HT-29 (cell line): ENCODE measurements around the gene ARHGAP25. TPM values are rescaled to one million over a fixed set of nuclear protein-coding genes. Genes with fewer than 3 reads are reported as not detected.

Source experiments
- DNase-seq: peaks from one replicate; pipeline ENCODE4 v3.0.0-alpha.2; 2015; ENCODE audit warnings: low spot score
- total RNA-seq: library from RNA; depleted of rRNA; stranded (reverse); fragments of >200 nt; shearing (Covaris generic); gene quantifications from 2 replicates; pipeline ENCODE4 v1.2.3, GENCODE V29; 2014

ARHGAP25 gene
- total RNA-seq, 1 experiment from 2014 or later, result not detected

- DNase-seq, result no peak
Observed at GRCh38 chr2:68829749-68830148, 95.1 kb downstream of the ARHGAP25 start.

DNA sequence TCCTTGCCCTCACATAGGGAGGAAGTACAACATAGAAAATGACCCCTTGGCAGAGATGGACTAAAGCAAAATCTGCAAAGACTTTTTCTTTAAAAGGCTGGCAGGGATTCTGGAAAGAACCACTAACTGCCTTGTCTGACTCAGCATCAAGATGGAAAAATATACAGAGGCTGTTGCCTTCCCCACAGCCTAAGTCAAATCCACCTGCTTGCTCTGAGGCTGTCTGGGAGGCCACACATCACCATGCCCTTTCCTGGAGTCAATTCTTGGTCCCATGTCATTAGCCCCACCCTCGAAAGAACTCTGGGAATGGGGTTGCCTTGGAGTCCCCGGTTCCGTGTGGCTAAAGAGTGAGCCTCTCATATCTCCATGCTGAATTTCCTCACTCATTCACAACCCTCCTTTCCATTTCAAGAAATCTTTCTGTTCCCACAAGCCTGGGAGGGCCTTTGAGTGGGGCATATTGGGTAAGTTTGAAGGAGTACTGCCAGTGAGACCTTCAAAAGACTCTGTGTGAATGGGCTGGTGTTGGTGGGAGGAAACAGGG is 97.1 kb downstream of the ARHGAP25 start:
- no peak for DNase-seq

DNA sequence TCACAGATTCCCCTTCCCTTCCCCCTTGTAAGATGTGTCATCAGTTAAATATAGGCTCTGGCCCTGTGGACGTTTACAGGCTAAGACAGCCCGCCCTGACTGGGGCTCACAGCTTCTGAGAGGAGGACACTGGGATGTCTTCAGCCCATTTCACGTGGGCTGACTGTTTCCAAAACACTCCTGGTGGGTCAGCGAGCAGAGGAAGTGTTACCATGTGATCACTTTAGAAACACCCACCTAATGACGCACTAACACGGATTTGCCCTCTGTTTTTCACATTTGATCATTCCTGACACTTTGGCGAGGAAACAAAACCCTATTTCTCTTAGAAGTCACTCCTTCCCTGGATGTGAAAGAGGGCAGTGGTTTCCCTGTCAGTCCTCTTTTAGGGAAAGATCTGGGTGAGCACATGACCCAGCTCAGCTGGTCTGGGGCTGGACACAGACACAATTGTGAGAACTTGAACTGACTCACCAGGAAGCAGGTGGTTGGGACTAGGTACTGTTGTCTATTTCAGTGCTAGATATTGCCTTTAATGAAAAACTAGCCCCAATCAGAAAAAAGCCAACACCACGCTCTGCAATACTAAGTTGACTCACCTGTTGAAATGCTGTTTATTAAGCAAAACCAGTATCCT is 97.7 kb downstream of the ARHGAP25 start:
- DNase-seq, result no peak

GRCh38 chr2:68833162-68833561 is 98.6 kb downstream of the ARHGAP25 start:
- no peak for DNase-seq

DNA sequence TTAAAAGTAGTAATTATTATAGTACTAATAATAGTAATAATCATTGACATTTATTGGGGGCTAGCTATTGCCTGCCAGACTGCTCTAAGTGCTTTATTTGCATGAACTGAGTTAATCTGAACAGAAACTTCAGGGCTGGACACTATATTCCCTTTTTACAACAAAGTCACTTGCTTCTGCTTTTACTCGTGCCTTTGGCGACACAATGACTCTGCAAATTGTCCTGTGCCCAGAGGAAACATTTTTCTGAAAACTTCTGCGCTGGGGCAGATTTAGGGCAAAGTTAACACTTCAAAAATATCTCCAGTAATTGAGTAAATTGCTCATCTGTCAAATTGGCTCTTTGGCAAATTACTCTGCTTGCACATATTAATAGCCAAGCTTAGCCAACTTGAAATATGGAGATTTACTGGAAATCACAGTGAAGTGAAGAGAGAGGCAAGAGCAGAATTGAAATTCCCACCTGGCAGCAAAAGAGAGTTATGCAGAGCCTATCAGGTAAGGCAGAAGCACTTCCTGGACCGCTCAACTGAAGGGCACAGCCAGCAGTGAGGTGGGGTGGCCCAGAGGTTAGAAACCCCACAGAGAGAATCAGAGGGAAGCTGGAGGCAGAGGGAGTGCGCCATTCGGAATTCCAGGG is 100.2 kb downstream of the ARHGAP25 start:
- DNase-seq, result no peak

GRCh38 chr2:68835621-68836020 is 101.0 kb downstream of the ARHGAP25 start:
- no peak for DNase-seq

DNA sequence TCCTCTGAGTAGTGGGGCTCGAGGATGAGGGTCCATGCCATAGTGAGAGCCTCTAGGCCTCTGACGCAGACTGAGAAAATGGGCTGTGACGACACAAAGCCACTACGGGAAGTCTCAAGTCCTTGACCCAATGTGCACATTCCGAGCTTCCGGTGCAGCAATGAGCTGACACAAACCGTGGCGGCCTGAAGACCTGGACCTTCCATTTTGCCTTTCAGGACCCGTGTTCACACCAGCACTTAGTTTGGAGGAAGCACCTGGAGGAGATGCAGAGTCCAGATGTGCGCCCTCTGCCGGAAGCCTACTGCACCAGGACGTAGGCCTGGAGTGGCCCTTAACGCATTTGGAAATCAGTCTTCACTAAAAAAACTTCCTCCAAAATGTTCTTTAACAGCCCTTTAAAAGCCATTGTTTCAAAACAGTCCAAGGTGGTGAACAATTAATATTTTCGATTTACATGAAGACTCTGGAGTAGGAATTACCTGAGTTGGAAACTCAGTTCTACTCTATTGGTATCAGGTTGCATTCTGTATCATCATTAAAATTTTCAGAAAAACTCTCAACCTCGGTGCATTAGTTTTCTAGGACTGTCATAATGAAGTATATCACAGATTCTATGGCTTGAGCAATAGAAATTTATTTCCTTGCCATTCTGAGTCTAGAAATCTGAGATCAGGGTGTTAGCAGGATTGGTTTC is 102.7 kb downstream of the ARHGAP25 start:
- DNase-seq, result peak; percentile 69

DNA sequence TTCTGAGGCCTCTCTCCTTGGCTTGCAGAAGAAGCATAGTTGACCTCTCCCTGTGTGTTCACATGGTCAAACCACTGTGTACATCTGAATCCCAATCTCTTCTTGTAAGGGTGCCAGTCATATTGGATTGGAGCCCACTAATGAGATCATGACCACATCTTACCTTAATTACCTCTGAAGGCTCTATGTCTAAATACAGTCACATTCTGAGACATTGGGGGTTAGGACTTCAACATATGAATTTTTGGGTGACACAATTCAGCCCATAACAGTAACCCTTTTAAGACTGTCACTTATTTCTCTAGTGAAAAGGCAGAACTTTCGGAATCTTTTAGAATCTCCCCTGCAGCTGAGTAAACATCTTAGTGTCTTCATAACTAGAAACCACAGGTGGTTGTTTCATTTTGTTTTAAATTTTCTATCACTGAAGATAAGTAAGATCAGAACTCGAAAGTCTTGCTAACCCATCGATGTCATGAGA is 103.3 kb downstream of the ARHGAP25 start:
- DNase-seq, result no peak

DNA sequence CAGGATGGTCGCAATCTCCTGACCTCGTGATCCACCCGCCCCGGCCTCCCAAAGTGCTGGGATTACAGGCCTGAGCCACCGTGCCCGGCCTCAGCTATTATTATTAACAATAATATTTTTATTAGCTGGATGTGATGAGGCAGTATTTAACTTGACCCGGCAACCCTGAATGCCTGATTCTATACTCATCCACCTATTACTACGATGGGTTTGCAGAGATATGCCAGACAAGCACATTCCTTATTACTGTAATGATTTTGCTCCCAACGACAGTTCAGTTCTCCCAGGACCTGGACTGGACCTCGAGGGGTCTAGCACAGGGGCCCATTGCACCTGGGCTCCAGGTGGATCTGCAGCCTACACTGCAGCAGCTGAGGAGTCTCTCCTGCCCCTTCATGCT is 104.0 kb downstream of the ARHGAP25 start:
- no peak for DNase-seq

DNA sequence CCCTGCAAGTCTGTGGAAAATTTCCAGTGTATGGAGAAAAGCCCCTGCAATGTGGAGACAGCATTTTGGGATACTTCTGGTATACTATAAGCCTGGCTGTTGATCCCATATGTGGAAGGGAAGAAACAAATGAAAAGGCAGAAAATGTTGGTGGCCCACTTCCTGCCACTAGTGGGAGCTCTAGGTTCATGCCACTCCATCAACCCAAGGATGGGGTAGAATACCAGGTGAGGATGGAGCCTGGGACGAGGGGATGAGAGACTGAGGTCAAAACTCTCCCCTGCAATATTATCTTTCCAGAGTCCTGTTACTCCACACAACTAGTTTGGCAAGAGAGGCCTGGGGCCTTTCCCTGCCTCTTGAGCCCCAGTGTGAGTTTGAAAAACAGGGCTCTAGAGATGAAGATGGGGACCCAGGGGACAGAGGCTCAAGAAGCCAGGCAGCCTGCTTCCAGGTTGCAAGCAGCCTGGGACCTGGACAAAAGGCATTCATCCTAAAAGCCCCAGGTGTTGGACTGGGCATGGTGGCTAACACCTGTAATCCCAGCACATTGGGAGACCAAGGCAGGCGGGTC is 104.7 kb downstream of the ARHGAP25 start:
- peak; percentile 15 for DNase-seq

DNA sequence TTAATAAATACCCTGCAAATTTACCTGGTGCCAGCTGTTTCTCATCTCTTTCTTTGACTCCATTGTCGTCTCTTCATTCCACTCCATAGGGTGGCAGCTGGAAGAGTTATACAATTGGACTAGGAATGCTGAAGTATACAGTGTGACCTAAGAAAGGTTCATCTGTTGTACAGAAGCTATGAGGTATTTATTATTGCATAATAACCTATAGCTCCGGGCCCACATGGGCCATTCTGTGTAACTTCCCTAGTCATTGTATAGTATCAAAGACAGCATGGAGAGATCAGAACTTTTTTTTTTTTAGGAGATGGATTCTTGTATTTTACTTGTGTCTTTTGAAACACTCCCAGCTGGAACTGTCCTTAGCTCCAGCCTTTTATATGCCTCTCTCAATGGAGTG is 110.4 kb downstream of the ARHGAP25 start:
- no peak for DNase-seq

- DNase-seq, result no peak
Observed at GRCh38 chr2:68846091-68846490, 111.5 kb downstream of the ARHGAP25 start.

DNA sequence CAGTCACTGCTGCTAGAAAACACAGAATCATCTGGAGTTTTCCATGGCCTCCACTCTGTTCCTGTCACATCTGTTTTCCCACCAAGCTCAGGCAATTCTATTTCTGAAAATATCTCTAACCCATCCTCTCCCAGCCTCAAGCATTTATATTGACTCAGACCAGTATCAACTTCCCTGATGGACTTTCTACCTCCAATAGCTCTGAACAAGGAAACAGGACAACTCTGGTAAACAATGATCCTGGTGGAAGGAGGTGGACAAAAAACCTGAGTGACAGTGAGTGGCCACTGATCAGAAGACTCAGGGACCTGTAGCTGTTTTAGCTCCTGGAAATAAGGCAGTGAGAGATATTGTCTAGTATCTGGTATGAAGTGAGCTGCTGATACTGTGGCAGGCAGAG is 113.1 kb downstream of the ARHGAP25 start:
- no peak for DNase-seq

DNA sequence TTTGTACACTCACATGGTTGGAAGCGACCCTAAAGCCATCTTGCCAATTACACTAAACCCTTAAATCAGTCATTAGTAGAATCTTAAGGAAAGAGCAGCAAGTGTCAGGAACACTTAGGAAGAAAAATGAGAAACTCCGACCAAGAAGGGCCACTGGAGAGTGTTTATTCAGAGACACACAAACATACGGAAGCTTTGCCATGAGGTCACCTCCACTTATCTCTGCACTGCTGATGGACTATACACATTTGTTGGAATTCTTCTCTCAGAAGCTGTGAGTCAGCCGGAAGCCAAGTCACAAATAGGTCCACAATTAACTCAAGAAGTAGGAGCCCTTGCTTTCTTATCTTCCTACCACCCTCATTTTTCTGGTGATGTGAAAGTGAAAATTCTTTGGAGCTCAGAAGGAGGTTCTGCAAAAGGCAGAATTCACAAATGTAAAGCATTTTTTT is 115.0 kb downstream of the ARHGAP25 start:
- DNase-seq, result no peak

DNA sequence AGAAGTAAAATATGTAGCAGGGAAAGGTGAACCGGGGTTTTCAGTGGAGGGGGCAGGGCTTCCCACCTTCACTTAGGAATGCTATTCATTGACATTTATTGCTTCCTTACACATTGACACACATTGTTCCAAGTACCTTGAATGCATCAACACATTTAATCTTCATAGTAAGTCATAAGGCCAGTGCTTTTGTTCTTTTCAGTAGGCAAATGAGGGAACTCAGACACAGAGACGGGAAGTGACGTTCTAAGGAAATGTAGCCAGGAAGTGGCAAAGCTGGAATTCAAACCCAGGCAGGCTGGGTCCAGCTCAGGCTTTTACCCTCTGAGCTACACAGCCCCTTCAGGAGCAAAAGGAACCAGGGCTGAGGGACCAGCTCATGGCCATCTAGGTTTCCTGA is 115.9 kb downstream of the ARHGAP25 start:
- no peak for DNase-seq

GRCh38 chr2:68853035-68853434 is 118.4 kb downstream of the ARHGAP25 start:
- DNase-seq, result no peak

GRCh38 chr2:68853915-68854314 is 119.3 kb downstream of the ARHGAP25 start:
- DNase-seq, result no peak

DNA sequence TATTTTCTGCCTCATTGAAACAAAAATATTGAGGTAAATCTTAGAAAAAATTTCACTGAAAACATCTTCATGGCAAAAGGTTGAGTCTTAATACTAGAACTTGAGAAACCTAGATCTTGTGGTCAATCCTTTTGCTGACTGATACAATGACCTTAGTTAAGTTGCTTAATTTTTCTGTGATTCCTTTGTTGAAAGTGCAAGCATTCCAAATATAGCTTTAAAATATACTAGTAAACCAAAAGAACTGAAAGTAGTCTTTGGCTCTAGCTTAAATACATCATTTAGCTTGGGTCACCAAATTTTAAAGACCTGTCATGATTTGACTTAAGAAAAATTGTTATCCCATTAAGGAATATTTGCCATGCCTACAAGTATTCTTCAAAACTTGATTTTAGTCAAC is 119.9 kb downstream of the ARHGAP25 start:
- DNase-seq, result no peak

DNA sequence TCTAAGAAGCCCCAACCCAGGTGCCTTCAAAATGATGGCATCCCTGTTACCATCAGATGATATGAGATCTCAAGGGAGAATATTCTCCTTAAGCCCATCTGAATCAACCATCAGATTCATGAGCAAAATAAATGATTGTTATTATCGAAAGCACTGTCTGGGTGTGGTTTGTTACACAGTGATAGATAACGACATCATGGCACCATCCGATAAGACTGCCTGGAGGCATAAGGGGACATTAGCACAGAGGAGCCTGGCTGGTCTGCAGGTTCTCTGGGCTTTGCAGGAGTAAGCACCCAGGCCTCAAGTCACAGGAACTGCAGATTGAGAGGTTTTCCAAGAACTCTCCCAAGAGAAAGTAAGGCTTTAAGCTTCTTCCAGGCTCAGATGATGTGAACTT is 120.9 kb downstream of the ARHGAP25 start:
- DNase-seq, result no peak

DNA sequence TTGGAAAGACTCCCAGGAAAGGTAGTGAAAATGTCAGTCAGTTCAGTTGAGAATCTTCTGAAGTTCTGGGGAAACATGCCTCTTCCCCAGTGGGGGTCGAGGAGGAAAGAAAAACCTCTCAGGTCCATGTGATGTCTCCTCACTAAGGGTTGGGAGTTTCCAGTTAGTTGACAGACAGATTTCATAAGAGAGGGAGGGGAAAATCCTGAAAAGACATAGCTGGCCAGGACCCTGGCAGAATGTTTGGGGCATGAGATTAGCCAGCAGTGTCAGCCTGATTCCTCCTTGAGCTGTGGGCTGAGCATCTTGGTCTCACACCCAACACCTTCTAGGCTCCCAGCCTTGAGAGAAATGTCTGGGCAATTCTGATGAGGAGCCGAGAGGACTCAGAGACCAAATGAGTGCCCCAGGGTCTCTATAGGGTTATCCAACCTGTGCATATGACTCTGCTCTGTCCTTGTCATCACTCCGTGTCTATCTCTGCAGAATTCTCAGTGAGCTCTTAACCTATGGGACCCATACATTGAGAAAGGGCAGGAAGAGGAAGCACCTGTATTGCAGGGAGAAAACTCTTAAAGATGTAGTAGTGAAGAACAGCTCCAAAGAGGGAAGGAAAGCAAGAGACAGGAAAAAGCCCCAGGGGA is 122.7 kb downstream of the ARHGAP25 start:
- DNase-seq, result no peak

- DNase-seq, result no peak
Observed at GRCh38 chr2:68857855-68858456, 123.3 kb downstream of the ARHGAP25 start.
